GM12891 (cell line): ENCODE measurements around the gene COL26A1.

Experiments used
- POLR2A ChIP-seq: IDR thresholded peaks from 2 replicates; pipeline ENCODE4 v1.6.1; 2011; ENCODE audit warnings: low read depth, low read length, control low read depth
- POLR2AphosphoS5 ChIP-seq: IDR thresholded peaks from 2 replicates; pipeline ENCODE4 v1.6.1; 2011; ENCODE audit warnings: low read depth, low read length, control low read depth
- SPI1 ChIP-seq: IDR thresholded peaks from 2 replicates; pipeline ENCODE4 v1.6.1; 2011; ENCODE audit warnings: low read depth, low read length, control low read depth

GRCh38 chr7:101588131-101588935 lies 225.7 kb downstream of the COL26A1 start:
- TF ChIP-seq POLR2A (no peak), SPI1 (no peak), POLR2AphosphoS5 (no peak)
